Raji (cell line): ENCODE results near the gene RAB3A.

Experiments used
- POLR2A ChIP-seq: IDR thresholded peaks from 2 replicates; pipeline ENCODE4 v1.6.1; 2011; ENCODE audit warnings: low read depth, low read length, control low read depth; ENCODE audit not compliant: insufficient read depth

Gene RAB3A

DNA sequence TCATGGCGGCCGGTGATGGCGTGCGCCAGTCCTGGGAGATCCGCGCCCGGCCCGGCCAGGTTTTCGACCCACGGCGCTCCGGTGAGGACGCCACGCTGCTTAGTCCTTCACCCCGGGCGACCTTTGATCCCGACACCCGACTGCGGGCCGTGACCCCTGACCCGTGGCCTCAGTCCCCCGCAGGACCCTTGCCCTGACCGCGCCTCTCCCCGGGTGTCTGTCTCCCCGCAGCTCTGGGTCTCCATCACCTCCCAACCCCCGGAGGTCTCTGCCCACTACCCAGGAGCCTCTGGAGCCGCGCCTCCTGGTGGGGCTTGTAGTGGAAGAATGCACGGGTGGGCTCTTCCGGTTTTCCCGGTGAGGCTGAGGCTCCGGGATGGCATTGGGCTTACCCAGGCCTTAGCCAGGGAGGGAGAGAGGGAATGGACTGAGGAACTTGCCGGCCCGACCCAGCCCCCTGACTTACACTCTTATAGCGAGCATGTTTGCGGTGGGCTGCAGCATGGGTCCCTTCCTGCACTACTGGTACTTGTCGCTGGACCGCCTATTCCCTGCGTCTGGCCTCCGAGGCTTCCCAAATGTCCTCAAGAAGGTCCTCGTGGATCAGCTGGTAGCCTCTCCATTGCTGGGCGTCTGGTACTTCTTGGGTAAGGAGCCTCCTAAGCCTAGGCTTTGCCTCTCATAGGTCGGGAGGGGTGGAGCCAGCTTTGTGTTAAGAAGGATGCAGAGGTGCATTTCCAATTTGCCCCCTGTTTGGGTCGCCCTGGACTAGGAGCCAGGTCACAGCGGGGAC, 10.3 kb downstream of the RAB3A start:
- peak; percentile 9; the same call in 1 of the 2 replicates for TF ChIP-seq POLR2A

DNA sequence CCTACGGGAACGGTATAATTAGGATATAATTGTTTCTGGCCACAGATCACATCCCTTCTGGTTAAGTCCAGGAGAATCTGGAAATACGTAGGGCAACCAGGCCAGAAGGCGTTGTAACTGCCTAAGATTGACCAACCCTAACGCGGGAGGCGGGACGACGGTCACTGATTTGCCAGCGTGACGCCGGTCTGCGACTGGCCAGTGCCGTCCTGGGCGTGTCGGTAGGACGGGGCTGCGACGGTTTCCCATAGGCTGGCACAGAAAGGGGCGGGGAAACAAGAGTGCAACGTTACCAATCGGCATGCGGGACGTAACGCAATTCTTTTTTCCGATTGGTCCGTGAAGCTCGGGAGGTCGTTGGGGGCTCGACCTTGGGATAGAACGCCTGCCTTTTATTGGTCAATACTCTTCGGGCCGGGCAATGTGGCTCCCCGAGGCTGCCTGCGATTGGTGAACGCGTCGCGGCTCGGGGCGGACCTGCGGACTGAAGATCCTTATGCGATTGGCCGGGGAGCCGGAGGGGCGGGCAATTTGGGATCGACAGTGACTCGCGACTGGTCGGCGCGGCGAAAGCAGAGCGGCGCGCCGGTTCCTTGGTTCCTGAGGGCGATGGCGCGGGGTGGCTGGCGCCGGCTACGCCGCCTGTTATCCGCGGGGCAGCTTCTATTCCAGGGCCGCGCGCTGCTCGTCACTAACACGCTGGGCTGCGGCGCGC, 11.0 kb downstream of the RAB3A start, which contains the start of gene MPV17L2:
Gene MPV17L2 (plus strand): TSS at position 546 of the 715 bp plus-strand sequence. CDS start 64 bp downstream, at position 610.
- TF ChIP-seq POLR2A = peak; percentile 60

DNA sequence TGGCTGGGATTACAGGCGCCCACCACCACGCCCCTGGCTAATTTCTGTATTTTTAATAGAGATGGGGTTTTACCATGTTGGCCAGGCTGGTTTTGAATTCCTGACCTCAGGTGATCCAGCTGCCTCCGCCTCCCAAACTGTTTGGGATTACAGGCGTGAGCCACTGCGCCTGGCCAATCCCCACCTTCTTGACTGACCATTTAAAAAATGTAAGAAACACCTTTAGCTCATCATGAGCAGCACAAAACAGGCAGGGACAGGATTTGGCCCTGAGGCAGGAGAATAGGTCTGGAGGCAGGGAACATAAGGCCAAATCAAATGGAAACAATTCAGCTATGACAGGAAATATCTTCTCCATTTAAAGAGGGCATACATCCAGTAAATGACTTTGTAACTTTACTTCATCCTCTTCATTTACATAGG, 12.2 kb downstream of the RAB3A start:
- no peak for TF ChIP-seq POLR2A

DNA sequence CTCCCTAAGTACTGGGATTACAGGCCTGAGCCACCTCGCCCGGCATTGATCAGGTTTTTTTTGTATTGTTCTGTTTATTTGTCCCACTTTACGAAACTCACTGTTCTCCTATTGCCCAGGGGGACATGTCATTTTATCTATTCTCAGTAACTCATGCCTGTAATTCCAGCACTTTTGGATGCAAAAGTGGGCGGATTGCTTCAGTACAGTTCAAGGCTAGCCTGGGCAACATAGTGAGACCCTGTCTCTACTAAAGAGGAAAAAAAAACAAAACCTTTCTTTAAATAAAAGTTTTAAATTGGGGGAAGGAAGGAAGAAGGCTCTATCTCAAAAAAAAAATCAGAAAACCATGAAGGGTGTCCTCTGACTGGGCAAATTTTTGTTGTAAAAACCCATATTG, 13.6 kb downstream of the RAB3A start:
- TF ChIP-seq POLR2A = no peak

DNA sequence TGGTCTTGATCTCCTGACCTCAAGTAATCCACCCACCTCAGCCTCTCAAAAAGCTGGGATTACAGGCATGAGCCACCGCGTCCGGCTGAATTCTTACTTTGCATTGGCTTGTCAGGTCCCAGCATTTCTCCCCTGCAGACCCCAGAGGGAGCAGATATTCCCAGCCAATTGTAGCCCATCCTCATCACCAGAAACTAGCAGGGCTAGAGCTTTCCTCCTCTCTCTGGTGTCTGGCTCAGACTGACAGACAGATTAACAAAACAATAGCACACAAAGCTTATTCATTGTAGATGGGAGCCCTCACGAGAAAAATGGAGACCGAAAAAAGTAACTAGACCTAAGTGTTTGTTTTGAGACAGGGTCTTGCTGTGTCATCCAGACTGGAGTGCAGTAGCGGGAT, 18.3 kb downstream of the RAB3A start:
- no peak for TF ChIP-seq POLR2A

DNA sequence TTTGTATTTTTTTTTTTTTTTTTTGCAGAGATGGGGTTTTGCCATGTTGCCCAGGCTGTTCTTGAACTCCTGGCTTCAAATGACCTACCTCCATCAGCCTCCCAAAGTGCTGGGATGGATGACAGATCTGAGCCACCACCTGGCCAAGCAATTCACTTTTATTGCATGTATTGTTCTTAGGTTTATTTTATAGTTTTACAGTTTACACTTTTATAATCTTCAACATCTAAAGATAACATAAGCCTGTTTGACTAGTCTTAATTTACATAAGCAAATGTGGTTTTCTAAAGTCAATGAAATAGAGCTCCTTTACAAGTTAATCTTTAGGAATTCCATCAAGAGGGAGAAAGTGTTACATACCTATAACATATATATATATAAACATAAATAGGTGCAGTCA, 20.3 kb downstream of the RAB3A start:
- TF ChIP-seq POLR2A = no peak

DNA sequence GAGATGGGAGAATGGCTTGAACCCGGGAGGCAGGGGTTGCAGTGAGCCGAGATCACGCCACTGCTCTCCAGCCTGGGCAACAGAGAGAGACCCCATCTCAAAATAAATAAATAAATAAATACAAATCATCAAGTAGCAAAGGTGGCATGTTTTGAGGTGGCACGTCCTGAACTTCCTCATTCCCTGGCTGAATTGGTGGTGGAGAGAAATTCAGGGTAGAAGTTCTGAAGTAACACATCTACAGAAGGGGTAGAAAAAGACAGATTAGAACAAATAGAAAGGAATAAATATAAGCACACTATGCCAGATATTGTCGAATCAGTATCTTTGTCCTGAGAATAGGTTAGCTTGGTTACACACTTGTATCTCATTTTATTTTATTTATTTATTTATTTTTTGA, 23.9 kb downstream of the RAB3A start:
- peak; percentile 7; the same call in 1 of the 2 replicates for TF ChIP-seq POLR2A

DNA sequence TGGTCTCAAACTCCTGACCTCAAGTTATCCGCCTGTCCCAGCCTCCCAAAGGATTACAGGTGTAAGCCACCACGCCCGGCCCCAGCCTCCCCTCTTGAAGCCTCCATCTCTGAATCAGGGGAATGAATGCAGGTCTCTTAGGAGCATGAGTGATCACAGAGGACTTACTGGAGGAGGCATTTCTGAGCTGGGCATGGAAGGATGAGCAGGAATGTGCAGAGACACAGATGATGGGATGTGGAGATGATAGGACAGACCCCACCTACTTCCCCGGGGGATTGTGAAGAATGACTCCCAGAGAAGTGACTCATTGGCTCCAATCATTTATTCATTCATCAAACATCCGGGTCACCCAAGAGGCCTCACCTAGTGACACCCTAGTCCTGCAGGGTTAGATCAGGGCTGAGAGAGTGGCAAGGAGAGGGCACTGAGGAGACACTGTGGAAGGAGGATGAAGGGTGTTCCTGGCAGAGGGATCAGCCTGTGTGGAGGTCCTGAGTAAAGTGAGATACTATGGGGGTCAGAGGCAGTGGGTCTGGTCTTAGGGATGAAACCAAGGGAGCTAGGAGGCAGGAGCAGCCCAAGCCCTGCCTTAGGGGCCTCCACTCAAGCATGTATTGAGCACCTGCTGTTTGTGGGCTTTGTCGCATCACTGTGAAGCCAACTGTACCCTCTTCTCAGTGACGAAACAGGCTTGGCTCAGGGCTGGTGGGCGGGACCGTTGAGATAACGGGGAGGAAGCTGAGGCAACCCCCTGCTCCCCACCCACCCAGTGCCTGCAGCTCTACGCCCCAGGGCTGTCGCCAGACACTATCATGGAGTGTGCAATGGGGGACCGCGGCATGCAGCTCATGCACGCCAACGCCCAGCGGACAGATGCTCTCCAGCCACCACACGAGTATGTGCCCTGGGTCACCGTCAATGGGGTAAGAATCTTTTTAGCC, 27.2 kb downstream of the RAB3A start:
- no peak for TF ChIP-seq POLR2A

DNA sequence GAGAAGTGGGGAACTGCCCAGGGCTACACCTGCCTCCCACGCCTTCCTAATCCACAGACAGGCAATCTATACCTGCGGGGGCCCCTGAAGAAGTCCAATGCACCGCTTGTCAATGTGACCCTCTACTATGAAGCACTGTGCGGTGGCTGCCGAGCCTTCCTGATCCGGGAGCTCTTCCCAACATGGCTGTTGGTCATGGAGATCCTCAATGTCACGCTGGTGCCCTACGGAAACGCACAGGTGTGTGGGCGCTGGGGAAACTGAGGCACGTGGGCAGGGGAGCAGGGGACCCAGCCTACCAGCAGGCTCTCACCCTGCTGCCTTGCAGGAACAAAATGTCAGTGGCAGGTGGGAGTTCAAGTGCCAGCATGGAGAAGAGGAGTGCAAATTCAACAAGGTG, 28.9 kb downstream of the RAB3A start:
- TF ChIP-seq POLR2A = no peak

DNA sequence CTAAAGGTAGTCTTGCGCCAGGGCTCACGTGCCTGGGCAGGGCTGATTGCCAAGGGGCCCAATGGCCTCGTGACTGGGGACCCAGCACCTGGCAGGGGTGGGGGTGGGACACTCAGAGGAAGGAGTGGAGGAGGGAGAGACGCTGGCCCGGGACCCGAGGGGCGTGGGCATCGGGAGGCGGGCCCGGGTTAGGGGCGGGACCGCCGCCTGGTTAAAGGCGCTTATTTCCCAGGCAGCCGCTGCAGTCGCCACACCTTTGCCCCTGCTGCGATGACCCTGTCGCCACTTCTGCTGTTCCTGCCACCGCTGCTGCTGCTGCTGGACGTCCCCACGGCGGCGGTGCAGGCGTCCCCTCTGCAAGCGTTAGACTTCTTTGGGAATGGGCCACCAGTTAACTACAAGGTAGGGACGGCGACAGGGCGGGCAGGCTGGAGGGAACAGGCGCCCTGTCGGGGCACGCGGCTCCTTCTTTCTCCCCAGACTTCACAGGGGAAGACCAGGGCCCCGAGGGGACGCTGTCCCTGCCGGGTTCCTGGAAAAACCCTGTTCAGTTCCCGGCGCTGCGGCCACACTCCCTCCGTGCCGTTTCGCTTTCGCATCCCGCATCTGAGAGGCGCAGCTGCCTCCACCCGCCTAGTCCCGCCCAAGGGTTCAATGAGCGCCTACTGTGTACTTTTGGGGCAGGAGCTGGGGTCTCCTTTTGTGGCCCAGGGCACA, 30.1 kb downstream of the RAB3A start, which contains the start of gene IFI30:
Gene IFI30 (plus strand): TSS at position 242 of the 717 bp plus-strand sequence. CDS start 29 bp downstream, at position 271.
- TF ChIP-seq POLR2A = peak; percentile 99

DNA sequence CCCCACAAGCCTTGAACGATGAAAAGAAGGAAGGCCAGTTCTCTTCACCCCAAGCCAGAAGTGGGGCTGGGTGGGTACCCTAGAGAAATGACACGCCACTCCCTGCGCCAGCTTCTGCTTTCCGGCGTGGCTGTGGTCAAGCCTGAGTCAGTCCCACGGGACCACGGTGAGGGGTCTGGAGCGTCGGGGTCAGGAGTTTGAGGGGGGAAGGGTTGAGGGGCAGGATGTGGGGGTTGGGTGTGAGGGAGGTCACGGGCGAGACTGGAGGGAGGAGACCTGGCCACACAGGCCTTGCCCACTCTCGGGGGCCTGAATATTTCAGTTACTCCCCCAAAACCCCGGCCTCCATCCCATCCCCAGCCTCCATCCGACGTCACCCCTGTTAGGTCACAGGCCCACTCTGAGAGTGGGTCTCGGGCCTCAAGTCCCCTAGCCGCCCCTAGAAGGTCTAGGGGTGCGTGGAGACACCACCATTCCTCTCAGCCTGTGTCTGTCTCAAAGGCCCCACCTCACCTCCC, 30.7 kb downstream of the RAB3A start:
- no peak for TF ChIP-seq POLR2A

DNA sequence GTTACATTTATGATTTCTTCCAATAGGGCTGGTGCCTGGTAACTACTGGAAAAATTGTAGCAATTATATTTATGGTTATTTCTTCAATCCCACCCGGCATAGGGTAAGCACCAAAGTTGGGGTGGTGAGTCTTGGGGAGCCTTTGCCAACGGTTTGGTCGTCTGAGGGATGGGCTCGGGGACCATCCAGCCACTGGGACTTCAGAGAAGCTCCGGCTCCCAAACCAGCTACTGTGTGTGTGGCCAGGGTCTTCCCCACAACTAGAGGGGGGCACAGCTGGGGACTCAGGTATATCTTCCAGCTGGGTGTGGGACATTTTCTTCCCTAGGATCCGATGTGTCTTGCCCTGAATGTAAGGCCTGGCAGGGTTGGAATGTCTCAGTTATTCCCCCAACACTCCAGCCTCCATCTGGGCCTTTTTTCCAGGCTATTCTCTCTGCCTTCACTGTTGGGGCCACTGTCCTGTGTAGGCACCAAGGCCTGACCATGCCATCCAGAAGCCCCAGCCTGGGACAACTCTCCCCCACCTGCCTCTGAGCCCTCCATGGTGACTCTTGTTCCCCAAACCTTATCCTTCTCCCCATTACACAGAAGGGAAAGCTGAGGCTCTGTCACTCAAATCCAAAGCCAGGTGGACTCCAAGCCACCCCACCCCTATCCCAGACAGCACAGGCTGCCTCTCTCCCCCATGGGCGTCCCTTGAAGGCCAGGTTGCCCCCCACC, 31.4 kb downstream of the RAB3A start:
- no peak for TF ChIP-seq POLR2A

DNA sequence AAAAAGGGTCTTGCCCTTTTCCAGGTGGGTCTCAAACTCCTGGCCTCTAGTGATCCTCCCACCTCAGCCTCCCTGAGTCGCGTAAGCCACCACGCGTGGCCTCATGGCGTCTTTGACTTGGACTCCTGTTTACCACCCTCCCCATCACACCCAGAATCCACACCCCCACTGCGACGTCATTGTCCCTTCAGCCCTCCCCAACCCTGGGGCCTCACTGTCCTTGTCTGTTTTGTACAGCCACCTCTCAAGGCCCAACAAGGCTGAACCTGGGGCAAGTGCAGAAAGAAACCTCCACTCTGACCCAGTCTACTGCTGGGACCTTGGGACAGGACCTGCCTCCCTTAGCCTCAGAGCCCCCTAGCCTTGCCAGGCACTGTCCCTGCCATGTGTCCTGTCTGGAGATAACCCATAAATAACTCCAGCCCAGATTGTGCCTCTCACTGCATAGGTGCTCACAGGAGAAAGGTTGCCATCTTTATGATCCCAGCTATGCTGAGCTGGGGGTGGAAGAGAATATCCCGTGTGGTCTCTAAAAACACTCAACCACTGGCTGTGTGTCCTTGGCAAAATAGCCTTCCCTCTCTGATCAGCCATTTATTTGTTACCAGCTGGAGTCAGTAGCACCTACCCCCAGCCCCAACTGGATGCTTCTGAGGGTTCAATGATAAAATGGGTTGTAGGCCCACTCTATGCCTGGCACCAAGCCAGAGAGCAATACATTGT, 32.1 kb downstream of the RAB3A start:
- TF ChIP-seq POLR2A = peak; percentile 43; the same call in 1 of the 2 replicates
